ENCODE measurements around the gene P2RY12. TPM values are rescaled to one million over a fixed set of nuclear protein-coding genes. Genes with fewer than 3 reads are reported as not detected.

P2RY12 gene
- total and polyA plus RNA-seq, 10 of the 15 experiments (the other 5 are each of a cell fraction or from before 2014, with no cell fraction given): 0.27 to 1.0 (median 0.66) TPM; not detected in 2

DNA sequence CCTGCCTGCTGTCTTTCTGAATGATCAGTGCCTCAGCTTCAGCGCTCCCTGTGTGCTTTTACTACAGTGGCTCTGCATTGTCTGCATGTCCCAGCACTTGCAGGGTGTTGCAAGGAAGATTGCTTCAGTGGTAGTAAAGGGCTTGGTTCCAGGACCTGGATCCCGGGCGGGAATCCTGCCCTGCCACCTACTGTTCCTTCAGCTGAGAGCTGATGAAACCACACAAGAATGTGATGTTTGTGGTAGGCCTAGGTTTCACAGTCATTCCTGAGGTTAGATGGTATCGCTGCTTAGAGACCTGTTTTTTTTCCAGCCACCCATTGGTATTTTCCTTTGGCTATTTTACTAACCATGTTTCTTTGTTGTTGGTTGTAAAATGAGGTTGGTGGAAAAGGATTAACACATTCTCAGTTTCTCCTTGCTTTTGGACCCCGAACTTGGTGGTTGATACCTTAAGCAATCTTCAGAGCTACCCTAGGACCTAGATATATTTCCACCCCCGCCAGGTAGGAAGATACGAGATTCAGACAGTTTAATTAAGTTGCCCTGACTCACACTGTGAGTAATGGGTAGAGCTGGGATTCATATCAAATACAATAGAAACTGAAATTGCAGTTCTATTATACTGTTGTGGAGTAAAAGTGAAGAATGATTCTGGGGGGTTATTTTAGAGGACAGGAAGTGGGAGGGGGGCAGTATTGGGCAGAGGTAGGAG lies 79.3 kb downstream of the P2RY12 start:
- no peak overlapping the region for H3K4me2 ChIP-seq (ENCODE audit: control insufficient read depth, insufficient read depth)
- DNase-seq (ENCODE audit: low read depth, low spot score) (no peak), ATAC-seq (no peak), FAIRE-seq (no peak)
- POLR2A ChIA-PET: interaction anchor here (0.6 kb wide), 1 partner anchor 248 kb away, joined by 3 read pairs; no protein-coding TSS in a partner anchor
- 31% methylated on average over 7 of the region's 7 CpGs for WGBS (ENCODE audit: insufficient coverage, insufficient replicate concordance, low lambda C conversion rate, missing lambda C conversion rate)
- intact Hi-C loops (cut with micrococcal nuclease; ENCODE audit: unreplicated experiment) (no loop called here), in situ Hi-C loops (cut with MboI) (no loop called here)
- no peaks in the 10 kb centered on the region for H3K27me3 ChIP-seq (replicated peaks in 1 of 2; ENCODE audit: control insufficient read depth in 2 of 2, insufficient read depth in 2 of 2, low read length in 1 of 2)
- H3K4me1 ChIP-seq (ENCODE audit: control insufficient read depth, insufficient read depth, low read length): no peaks in the 10 kb centered on the region
- no TSS peak for BruUV-seq (replicated peaks)
- CTCF ChIA-PET: interaction anchor here (1.2 to 1.4 kb wide), 3 partner anchors 12 to 137 kb away, joined by 3 to 4 read pairs (median 3); partner anchors contain the start of gene GPR87
- H3K9me3 ChIP-seq (replicated peaks; ENCODE audit: control insufficient read depth, insufficient read depth, low read length): no peaks in the 10 kb centered on the region
- H3K79me2 ChIP-seq (ENCODE audit: control insufficient read depth, insufficient read depth, low read length): no peaks in the 10 kb centered on the region
- no peak overlapping the region for H3K27ac ChIP-seq (ENCODE audit: control insufficient read depth, insufficient read depth)
- H3K9ac ChIP-seq (ENCODE audit: control insufficient read depth, insufficient read depth, low read length): no peak overlapping the region
- RAD21 ChIA-PET (ENCODE audit: unreplicated experiment): no interaction called here
- TF ChIP-seq SMAD5 (IDR thresholded peaks at IDR 0.05; ENCODE audit: low read depth) (no peak), SREBF2 (IDR thresholded peaks at IDR 0.05; ENCODE audit: low read length) (no peak)
- TF ChIP-seq, protein P1, sequence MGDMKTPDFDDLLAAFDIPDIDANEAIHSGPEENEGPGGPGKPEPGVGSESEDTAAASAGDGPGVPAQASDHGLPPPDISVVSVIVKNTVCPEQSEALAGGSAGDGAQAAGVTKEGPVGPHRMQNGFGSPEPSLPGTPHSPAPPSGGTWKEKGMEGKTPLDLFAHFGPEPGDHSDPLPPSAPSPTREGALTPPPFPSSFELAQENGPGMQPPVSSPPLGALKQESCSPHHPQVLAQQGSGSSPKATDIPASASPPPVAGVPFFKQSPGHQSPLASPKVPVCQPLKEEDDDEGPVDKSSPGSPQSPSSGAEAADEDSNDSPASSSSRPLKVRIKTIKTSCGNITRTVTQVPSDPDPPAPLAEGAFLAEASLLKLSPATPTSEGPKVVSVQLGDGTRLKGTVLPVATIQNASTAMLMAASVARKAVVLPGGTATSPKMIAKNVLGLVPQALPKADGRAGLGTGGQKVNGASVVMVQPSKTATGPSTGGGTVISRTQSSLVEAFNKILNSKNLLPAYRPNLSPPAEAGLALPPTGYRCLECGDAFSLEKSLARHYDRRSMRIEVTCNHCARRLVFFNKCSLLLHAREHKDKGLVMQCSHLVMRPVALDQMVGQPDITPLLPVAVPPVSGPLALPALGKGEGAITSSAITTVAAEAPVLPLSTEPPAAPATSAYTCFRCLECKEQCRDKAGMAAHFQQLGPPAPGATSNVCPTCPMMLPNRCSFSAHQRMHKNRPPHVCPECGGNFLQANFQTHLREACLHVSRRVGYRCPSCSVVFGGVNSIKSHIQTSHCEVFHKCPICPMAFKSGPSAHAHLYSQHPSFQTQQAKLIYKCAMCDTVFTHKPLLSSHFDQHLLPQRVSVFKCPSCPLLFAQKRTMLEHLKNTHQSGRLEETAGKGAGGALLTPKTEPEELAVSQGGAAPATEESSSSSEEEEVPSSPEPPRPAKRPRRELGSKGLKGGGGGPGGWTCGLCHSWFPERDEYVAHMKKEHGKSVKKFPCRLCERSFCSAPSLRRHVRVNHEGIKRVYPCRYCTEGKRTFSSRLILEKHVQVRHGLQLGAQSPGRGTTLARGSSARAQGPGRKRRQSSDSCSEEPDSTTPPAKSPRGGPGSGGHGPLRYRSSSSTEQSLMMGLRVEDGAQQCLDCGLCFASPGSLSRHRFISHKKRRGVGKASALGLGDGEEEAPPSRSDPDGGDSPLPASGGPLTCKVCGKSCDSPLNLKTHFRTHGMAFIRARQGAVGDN (IDR thresholded peaks at IDR 0.05): no peak
- no peak overlapping the region for H3K4me3 ChIP-seq
- no peak overlapping the region for H2AFZ ChIP-seq (ENCODE audit: control insufficient read depth, low read depth, low read length)
- SMC1A ChIA-PET (ENCODE audit: uncharacterized antibody, unreplicated experiment): interaction anchor here (0.7 to 1.2 kb wide), 2 partner anchors 23 to 134 kb away, joined by 3 to 5 read pairs; no protein-coding TSS in a partner anchor
- no peaks in the 10 kb centered on the region for H4K20me1 ChIP-seq (ENCODE audit: control insufficient read depth, insufficient read depth)
- no peaks in the 10 kb centered on the region for H3K36me3 ChIP-seq (ENCODE audit: control insufficient read depth in 2 of 2, insufficient read depth in 2 of 2, low read length in 1 of 2)
